Fibroblast of lung (primary cell): ENCODE results near the gene LDLRAD4.

Experiments used
- CTCF ChIP-seq, 2 donors: IDR thresholded peaks in 1 of 2; conservative IDR thresholded peaks in 1 of 2; 1 replicate in 1 of 2; 2 replicates in 1 of 2; pipeline ENCODE4 v1.5.1; 2011 to 2012; ENCODE audit warnings: low read length in 2 of 2, control low read depth in 1 of 2, inconsistent platforms in 1 of 2, low read depth in 1 of 2, mild to moderate bottlenecking in 1 of 2
- EZH2 ChIP-seq: IDR thresholded peaks from 2 replicates; pipeline ENCODE4 v1.5.1; 2012; ENCODE audit warnings: low read length, control low read depth, mild to moderate bottlenecking; ENCODE audit errors: missing control alignments

- TF ChIP-seq CTCF (conservative IDR thresholded peaks at IDR 0.05 in 1 of 2, IDR thresholded peaks at IDR 0.05 in 1 of 2; ENCODE audit: low read depth in 1 of 2, low read length in 2 of 2), result no peak
- no peak for TF ChIP-seq EZH2
These were observed 113.3 kb downstream of the LDLRAD4 start for GRCh38 chr18:13331846-13332245.
